Retinal pigment epithelial cell (primary cell): ENCODE measurements around the gene KLK5.

Experiments
- DNase-seq: peaks from one replicate; pipeline ENCODE4 v3.0.0-alpha.2; 2010; ENCODE audit warnings: low read depth
- H3K4me3 ChIP-seq: 2 replicates; pipeline ENCODE4 v1.5.1; 2011; ENCODE audit warnings: mild to moderate bottlenecking, low read length, control low read depth, moderate library complexity
- CTCF ChIP-seq: conservative IDR thresholded peaks from 2 replicates; pipeline ENCODE4 v1.5.1; 2011; ENCODE audit warnings: low read depth, low read length, control low read depth, inconsistent platforms

The KLK5 gene

GRCh38 chr19:50959731-50960500 is 7.1 kb upstream of the KLK5 start:
- no peak for TF ChIP-seq CTCF
- DNase-seq: no peak

GRCh38 chr19:50957587-50957986 is 4.7 kb upstream of the KLK5 start:
- no peak for DNase-seq
- no peak overlapping the region for H3K4me3 ChIP-seq
- TF ChIP-seq CTCF: no peak

More at GRCh38 chr19:50959731-50960500, 7.1 kb upstream of the KLK5 start:
- no peak overlapping the region for H3K4me3 ChIP-seq

DNA sequence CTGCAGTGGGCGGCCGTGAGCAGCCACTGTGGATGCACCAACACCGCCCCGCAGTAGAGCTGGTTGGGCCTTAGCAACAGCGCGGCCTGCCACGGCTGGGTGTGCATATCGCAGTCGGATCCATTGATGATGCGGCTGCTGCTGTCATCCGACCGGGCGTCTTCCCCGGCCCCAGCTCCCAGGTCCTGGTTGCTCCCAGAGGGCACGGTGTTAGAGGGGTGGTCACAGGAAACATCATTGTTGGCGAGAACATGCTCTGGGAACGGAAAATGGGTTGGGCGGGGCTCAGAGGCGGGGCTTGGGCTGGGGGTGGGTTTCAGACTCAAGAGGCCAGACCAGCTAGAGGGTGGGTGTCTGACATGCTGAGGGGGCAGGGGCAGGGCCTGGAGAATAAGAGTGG is 3.0 kb downstream of the KLK5 start:
- H3K4me3 ChIP-seq: no peak overlapping the region
- TF ChIP-seq CTCF: no peak
- DNase-seq: no peak

DNA sequence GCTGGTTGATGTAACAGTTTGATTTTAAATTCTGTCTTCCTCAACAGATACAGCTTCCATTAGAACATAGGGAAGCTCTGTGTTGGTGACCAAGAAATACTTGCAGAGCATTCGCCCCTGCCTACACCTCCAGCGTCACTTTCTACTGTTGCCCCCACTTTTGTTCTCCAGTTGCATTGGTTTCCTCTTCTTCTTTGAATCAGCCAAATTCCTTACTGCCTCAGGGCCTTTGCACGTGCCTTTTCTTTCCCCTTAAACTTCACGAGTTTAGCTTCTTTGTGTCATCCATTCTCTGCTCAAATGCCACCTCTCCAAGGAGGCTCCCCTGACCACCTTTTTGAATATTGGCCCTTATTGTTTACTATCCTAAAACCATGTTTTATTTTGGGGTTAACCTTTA is 5.7 kb downstream of the KLK5 start:
- no peak for TF ChIP-seq CTCF
- H3K4me3 ChIP-seq: no peak overlapping the region
- DNase-seq: no peak

- H3K4me3 ChIP-seq: no peak overlapping the region
- TF ChIP-seq CTCF: no peak
- DNase-seq: no peak
Measured at GRCh38 chr19:50944795-50945194, 8.0 kb downstream of the KLK5 start.

- no peak overlapping the region for H3K4me3 ChIP-seq
- DNase-seq: no peak
- no peak for TF ChIP-seq CTCF
Measured at GRCh38 chr19:50943074-50943828, 9.6 kb downstream of the KLK5 start.

DNA sequence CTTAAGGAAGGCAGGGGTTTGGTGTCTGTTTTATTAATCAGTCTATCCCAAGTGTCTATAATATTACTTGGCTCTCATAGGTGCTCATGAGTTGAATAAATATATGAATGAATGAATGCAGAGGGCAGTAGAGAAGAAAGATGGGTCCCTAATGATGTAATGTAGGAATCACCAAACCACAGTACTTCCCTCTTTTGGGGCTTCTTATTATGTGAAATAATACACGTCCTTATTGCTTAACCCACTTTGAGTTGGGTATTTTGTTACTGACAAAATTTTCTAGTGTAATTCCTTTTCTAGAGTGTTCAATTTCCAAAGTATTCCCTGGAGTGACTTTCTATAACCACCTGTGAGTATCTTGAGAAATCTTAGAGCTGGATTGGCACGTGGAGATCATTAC is 13.2 kb downstream of the KLK5 start:
- no peak for TF ChIP-seq CTCF
- no peak for DNase-seq
- H3K4me3 ChIP-seq: no peak overlapping the region
